HG02840 (cell line): ENCODE results near the gene PJA1.

ENCODE experiments used
- ATAC-seq: cut with Tn5 transposase; IDR thresholded peaks from one replicate; pipeline ENCODE4 v1.9.1; 2021; ENCODE audit warnings: mild to moderate bottlenecking, moderate library complexity, moderate number of reproducible peaks; ENCODE audit not compliant: unreplicated experiment, low FRiP score

PJA1 gene, protein sequence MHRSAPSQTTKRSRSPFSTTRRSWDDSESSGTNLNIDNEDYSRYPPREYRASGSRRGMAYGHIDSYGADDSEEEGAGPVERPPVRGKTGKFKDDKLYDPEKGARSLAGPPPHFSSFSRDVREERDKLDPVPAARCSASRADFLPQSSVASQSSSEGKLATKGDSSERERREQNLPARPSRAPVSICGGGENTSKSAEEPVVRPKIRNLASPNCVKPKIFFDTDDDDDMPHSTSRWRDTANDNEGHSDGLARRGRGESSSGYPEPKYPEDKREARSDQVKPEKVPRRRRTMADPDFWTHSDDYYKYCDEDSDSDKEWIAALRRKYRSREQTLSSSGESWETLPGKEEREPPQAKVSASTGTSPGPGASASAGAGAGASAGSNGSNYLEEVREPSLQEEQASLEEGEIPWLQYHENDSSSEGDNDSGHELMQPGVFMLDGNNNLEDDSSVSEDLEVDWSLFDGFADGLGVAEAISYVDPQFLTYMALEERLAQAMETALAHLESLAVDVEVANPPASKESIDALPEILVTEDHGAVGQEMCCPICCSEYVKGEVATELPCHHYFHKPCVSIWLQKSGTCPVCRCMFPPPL

GRCh38 chrX:69165087-69165651, at the start of gene PJA1:
TSS of gene PJA1 (minus strand) at chrX:69165453. CDS start at chrX:69163073, 2,380 bp downstream.
- peak; percentile 74 for ATAC-seq

- no peak for ATAC-seq
Measured at GRCh38 chrX:69214463-69214862, 49.2 kb upstream of the PJA1 start.

- ATAC-seq = no peak
Measured at GRCh38 chrX:69211701-69212100, 46.4 kb upstream of the PJA1 start.

GRCh38 chrX:69210581-69210980, 45.3 kb upstream of the PJA1 start:
- ATAC-seq = no peak

GRCh38 chrX:69207216-69207615, 42.0 kb upstream of the PJA1 start:
- ATAC-seq = no peak

DNA sequence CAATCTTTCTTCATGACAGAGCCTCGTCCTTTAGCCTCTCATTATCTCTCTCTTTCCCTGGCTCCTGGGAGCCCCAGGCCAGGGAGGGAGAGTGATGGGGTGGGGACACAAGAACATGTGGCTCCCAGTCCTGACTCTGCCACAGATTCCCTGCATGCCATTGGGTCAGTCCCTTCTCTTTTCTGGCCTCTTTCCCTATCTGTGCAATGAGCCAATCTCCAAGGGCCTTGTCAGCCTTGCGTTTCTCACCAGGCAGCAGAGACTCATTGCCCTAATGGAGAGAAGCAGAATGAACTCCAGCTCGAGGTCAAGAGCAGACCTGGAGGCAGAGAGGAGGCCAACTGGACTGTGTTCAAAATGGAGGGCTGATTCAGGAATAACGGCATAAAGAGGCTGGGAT, 38.4 kb upstream of the PJA1 start:
- no peak for ATAC-seq

GRCh38 chrX:69197690-69198089, 32.4 kb upstream of the PJA1 start:
- ATAC-seq = no peak

DNA sequence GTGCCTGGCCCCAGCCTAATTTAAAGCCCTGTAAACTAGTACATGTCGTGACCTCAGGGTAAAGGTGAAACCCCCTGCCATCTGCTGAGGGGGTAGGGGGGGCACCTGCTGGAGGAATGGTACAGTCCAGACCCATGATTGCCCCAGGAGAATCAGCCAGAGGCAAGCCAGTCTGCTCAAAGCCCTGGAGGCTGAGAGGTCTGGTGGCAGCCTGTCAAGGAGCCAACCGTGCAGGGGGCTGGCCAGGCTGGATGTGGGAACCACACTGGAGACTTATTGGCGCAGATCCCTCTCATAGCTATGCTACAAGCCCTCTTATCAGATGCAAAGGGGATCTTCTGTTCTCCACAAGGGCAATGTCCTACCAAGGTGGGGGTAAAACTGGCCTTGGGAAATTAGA, 31.4 kb upstream of the PJA1 start:
- ATAC-seq = no peak

DNA sequence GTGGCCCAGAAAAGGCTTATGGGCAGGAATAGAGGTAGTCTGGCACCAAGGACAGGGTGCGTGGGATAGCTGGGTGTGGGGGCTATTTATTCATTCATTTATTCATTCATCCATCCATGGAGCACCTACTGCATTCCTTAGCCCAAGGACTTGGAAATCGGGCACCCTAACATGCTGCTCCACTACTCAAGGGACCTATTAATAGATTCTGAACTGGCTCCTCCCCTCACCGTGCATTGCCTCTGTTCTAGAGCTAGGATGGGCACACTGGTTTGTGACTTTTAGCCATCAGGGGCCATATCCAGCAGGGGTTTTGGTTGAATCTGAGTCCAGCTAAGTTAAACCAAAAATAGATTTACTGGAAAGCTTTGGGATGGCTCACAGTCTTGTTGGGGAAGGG, 30.6 kb upstream of the PJA1 start:
- no peak for ATAC-seq

DNA sequence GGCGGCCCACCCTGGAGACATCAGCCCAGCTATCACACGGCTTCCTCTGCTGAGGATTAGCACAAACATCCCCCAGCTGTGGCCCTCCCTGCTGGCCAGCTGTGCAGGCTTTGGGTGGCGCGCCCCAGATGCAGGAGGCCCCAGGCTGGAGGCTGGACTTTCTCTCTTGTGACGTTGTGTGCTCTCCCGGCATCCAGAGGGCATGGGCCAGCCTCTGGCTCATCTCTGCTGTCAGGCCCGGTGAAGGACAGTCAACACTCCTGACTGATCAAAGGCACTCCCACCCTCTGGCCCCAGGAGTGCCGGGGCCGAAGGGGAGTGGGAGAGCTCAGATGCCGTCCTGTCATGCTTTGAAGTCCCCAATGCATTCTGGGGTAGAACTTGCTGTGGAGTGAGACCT, 29.9 kb upstream of the PJA1 start:
- no peak for ATAC-seq

GRCh38 chrX:69192603-69193002, 27.4 kb upstream of the PJA1 start:
- ATAC-seq = no peak

DNA sequence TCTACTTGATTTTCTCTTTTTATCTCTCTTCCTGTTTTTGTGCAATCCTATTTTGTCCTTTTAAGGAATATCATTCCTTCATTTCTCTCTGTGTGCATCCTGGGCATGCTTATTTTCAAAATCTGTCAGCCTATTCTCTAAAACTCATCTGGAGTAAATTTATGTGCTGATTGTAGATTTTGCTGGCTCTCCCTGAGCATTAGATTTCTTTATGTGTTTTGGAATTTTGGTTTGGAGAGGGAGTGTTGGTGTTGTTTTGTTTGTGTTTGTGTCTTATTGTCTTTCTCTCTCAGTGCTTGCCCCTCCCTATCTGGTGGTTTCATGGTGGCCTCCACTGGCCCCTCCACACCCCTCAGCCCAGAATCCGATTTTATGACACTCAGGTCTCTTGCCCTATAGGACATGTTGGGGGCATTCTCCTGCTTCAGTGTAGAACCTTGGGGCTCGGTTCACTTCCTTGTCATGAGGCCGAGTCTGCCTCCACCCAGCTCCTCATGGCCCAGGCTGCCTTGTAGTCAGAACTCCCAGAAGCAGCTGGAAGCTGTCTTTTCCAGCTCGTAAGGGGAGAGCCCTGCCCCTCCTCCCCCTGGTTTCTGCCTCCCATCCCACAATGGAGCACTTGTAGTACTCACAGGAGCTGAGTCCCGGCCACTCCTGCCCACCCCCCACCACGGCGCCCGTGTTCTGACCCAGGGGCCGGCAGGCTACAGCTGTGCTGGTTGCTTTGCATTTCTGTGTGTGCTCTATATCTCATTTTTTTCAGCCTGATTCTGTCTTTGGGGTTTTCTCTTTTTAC, 24.5 kb upstream of the PJA1 start:
- ATAC-seq = no peak

DNA sequence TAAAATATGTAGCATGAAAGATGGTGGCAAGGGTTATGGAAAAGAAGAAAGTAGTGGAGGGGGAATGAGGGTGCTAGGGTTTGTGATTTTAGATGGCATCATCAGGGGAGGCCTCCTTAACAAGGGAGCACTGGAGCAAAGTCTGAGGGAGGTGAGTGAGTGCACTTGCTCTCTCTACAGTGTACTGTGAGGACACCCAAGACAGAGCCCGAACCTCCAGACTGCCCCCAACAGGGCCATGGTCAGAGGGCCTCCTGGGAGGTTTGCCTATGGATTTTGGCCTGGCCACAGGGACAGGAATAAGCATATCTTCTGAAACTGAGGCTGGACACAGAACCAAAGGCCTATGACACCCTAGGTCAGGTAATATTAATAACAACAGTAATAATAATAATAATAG, 21.4 kb upstream of the PJA1 start:
- no peak for ATAC-seq

DNA sequence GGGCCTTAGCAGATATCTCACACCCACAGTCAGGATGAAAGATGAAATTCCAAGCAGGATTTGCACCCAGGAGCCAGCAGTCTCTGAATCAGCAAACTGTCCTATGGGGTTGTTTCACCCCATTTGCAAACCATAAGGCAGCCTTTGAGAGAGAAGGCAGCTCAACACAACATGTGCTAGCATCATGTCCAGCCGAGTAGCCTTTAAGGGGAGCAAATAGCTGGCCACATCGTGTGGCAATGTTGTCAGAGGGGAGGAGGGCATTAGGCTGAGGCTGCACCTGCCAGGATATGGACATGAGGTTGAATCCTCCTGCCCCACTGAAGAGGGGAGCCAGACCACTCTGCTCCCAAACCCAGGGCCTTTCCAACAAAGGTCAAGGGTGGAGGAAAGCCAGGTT, 20.6 kb upstream of the PJA1 start:
- ATAC-seq = no peak

GRCh38 chrX:69185141-69185540, 19.9 kb upstream of the PJA1 start:
- no peak for ATAC-seq

GRCh38 chrX:69182818-69183380, 17.6 kb upstream of the PJA1 start:
- ATAC-seq = no peak

GRCh38 chrX:69179380-69179911, 14.2 kb upstream of the PJA1 start:
- no peak for ATAC-seq

- ATAC-seq = no peak
Measured at GRCh38 chrX:69178592-69178991, 13.3 kb upstream of the PJA1 start.

DNA sequence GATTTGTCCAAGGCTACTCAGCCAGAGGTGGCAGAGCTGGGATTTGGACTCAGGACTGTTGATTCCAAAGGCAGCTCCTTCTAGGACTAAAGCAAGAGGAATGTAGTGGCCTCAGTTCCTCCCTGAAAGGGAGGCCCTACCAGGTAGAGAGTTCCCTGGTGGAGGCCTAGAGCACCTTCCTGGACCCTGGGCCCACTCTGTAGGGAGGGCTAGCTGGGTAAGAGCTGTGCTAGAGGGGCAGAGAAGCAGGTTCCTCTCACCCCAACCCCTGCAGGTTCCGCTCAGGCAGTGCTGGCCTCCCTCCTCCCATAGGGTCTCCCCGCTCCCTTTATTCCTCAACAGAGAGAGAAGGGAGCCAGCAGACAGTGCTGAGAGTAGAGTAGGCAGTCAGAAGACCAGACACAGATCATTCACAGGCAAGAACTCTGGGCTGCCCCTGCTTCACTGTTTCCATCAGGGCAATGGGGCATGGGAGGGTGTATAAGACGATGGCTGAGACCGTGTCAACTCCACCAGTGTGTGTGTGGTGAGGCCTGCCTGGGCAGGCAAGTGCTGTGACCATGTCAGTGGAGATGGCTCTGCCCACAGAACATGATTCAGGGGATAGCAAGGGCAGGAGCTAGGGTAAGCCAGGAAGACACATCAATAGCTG, 12.4 kb upstream of the PJA1 start:
- ATAC-seq = no peak

DNA sequence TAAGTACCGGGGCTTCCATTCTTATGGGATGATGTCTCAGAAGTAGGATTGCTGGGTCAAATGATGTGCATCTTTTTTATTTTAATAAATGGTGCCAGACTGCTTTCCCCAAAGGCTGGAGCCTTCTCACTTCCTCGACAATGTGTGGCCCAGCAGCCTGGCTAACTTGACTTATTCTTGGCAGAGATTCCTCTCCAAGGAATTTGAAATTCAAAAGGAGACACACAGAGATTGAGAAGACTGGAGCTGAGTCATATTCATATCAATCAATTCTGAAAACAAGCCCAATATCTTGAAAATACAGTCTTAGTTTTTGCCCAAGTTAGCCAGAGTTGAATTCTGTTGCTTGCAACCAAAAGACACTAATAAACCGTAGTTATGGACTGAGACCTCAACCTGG, 10.8 kb upstream of the PJA1 start:
- no peak for ATAC-seq
